B cell (primary cell): ENCODE measurements around the gene DPH2. TPM values are rescaled to one million over a fixed set of nuclear protein-coding genes. Genes with fewer than 3 reads are reported as not detected.

ENCODE experiments used
- ATAC-seq: fragments of 200-7000 bp; cut with Tn5 transposase; one replicate; pipeline ENCODE4 v1.10.0; 2021; ENCODE audit warnings: low read depth, mild to moderate bottlenecking, moderate number of reproducible peaks, moderate library complexity
- CTCF ChIA-PET: fragments of 350-600 bp; sonication (Branson Sonifier 250); formaldehyde crosslinking; loops from one replicate; lab custom pipeline; 2021; ENCODE audit warnings: antibody characterized with exemption, inconsistent platforms; lab: Charles Lee
- POLR2A ChIA-PET: fragments of 350-600 bp; sonication (Branson Sonifier 250); formaldehyde crosslinking; loops from one replicate; lab custom pipeline; 2021; ENCODE audit warnings: antibody characterized with exemption; lab: Charles Lee
- DNase-seq: peaks from one replicate; pipeline ENCODE4 v3.0.0; 2013
- H2AFZ ChIP-seq: 2 replicates; pipeline ENCODE4 v1.6.1; 2012; ENCODE audit warnings: mild to moderate bottlenecking, low read depth, low read length; ENCODE audit not compliant: insufficient read depth, poor library complexity, severe bottlenecking
- H3K27ac ChIP-seq, 2 donors: 1 replicate in 1 of 2; 2 replicates in 1 of 2; pipeline ENCODE4 v1.5.1; 2012 to 2013; ENCODE audit warnings: low read length in 2 of 2, mild to moderate bottlenecking in 2 of 2, moderate library complexity in 1 of 2
- H3K27me3 ChIP-seq, 4 experiments: fragments of 200-600 bp in 1 of 4; sonication (generic) in 1 of 4; replicated peaks in 1 of 4; 1 replicate in 2 of 4; 2 replicates in 2 of 4; pipeline versions ENCODE4 v1.6.1 to v1.7.0; 2013 to 2016; ENCODE audit warnings: low read length in 3 of 4, mild to moderate bottlenecking in 2 of 4, mixed read lengths in 1 of 4, moderate library complexity in 1 of 4; ENCODE audit not compliant: insufficient read depth in 4 of 4, control insufficient read depth in 3 of 4; ENCODE audit errors: control extremely low read depth in 1 of 4
- H3K36me3 ChIP-seq, 2 experiments: replicated peaks in 1 of 2; 1 replicate in 1 of 2; 2 replicates in 1 of 2; pipeline versions ENCODE4 v1.6.1 to v1.7.1; 2013; ENCODE audit warnings: low read length in 1 of 2; ENCODE audit not compliant: insufficient read depth in 2 of 2, control insufficient read depth in 1 of 2; ENCODE audit errors: control extremely low read depth in 1 of 2, extremely low read depth in 1 of 2
- H3K4me1 ChIP-seq, 2 donors: fragments of 200-600 bp in 1 of 2; sonication (generic) in 1 of 2; 1 replicate in 1 of 2; 2 replicates in 1 of 2; pipeline versions ENCODE4 v1.5.1 to v1.6.1; 2013 to 2017; ENCODE audit warnings: low read length in 2 of 2; ENCODE audit not compliant: control insufficient read depth in 2 of 2, insufficient read depth in 2 of 2
- H3K4me2 ChIP-seq: replicated peaks from 2 replicates; pipeline ENCODE3; 2012; ENCODE audit warnings: mild to moderate bottlenecking, low read depth, low read length; ENCODE audit not compliant: poor library complexity, severe bottlenecking
- H3K4me3 ChIP-seq, 5 experiments: fragments of 200-600 bp in 1 of 5; sonication (generic) in 1 of 5; 1 replicate in 3 of 5; 2 replicates in 2 of 5; pipeline versions ENCODE4 v1.5.1 to v1.7.0; 2011 to 2016; ENCODE audit warnings: low read length in 4 of 5, mild to moderate bottlenecking in 4 of 5, low read depth in 2 of 5, control low read depth in 1 of 5, moderate library complexity in 1 of 5; ENCODE audit not compliant: insufficient read depth in 1 of 5; ENCODE audit errors: control extremely low read depth in 1 of 5, extremely low read depth in 1 of 5
- H3K79me2 ChIP-seq: fragments of 200-600 bp; sonication (generic); one replicate; pipeline ENCODE4 v1.6.0; 2016; ENCODE audit warnings: low read length; ENCODE audit not compliant: control insufficient read depth, insufficient read depth
- H3K9ac ChIP-seq: fragments of 200-600 bp; sonication (generic); 2 replicates; pipeline ENCODE4 v1.6.1; 2017; ENCODE audit warnings: mild to moderate bottlenecking, low read length, moderate library complexity
- H3K9me3 ChIP-seq, 3 donors: one replicate each; pipeline versions ENCODE4 v1.6.1 to v1.7.1; 2013; ENCODE audit warnings: low read length in 2 of 3; ENCODE audit not compliant: control insufficient read depth in 2 of 3, insufficient read depth in 1 of 3; ENCODE audit errors: control extremely low read depth in 1 of 3
- H4K20me1 ChIP-seq: 2 replicates; pipeline ENCODE4 v1.6.0; 2012; ENCODE audit warnings: mild to moderate bottlenecking, low read length; ENCODE audit not compliant: insufficient read depth, control insufficient read depth, poor library complexity, severe bottlenecking
- H3K27ac Mint-ChIP-seq: one replicate; pipeline ENCODE4 v1.8.0; 2021; ENCODE audit warnings: mixed read lengths
- H3K27me3 Mint-ChIP-seq: one replicate; pipeline ENCODE4 v1.8.0; 2021; ENCODE audit warnings: mixed read lengths
- H3K4me1 Mint-ChIP-seq: one replicate; pipeline ENCODE4 v1.8.0; 2021; ENCODE audit warnings: mixed read lengths
- H3K4me3 Mint-ChIP-seq: one replicate; pipeline ENCODE4 v1.8.0; 2021; ENCODE audit warnings: mixed read lengths
- H3K9me3 Mint-ChIP-seq: one replicate; pipeline ENCODE4 v1.8.0; 2022; ENCODE audit warnings: mixed read lengths; ENCODE audit not compliant: insufficient read depth
- CTCF ChIP-seq: fragments of 200-600 bp; IDR thresholded peaks from one replicate; pipeline ENCODE4 v1.8.0; 2022; ENCODE audit warnings: antibody characterized with exemption, mild to moderate bottlenecking
- EZH2 ChIP-seq: IDR thresholded peaks from 2 replicates; pipeline ENCODE4 v1.6.1; 2012; ENCODE audit warnings: borderline replicate concordance, low read depth, mild to moderate bottlenecking, moderate library complexity, low read length; ENCODE audit not compliant: insufficient read depth, poor library complexity, severe bottlenecking
- WGBS: methylation state at CpG from one replicate; pipeline ENCODE4 v1.1.5; 2013; ENCODE audit warnings: missing lambda C conversion rate; ENCODE audit not compliant: insufficient coverage; 5-methylcytosine and 5-hydroxymethylcytosine counted together
- intact Hi-C: fragments of 100-400 bp; cut with micrococcal nuclease; formaldehyde crosslinking; loops from one replicate; pipeline ENCODE4 v1.10.0; 2022
- polyA minus RNA-seq: library from RNA; depleted of rRNA, polyadenylated mRNA; stranded (reverse); fragments of >200 nt; gene quantifications from 2 replicates; pipeline ENCODE4 v1.2.3, GENCODE V29; 2012
- polyA plus RNA-seq: library from polyadenylated mRNA; depleted of rRNA; stranded (reverse); fragments of >200 nt; gene quantifications from 2 replicates; pipeline ENCODE4 v1.2.3, GENCODE V29; 2012
- total RNA-seq, 2 donors: library from RNA; stranded (reverse); fragments of 120-200 nt in 1 of 2; gene quantifications; 1 replicate in 1 of 2; 2 replicates in 1 of 2; pipeline versions ENCODE4 v1.2.3 to v1.2.4, GENCODE V29; 2013 to 2022

DPH2 gene, protein sequence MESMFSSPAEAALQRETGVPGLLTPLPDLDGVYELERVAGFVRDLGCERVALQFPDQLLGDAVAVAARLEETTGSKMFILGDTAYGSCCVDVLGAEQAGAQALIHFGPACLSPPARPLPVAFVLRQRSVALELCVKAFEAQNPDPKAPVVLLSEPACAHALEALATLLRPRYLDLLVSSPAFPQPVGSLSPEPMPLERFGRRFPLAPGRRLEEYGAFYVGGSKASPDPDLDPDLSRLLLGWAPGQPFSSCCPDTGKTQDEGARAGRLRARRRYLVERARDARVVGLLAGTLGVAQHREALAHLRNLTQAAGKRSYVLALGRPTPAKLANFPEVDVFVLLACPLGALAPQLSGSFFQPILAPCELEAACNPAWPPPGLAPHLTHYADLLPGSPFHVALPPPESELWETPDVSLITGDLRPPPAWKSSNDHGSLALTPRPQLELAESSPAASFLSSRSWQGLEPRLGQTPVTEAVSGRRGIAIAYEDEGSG
- total RNA-seq (30.5 and 34.1 TPM in 2 replicates), polyA plus RNA-seq (56.7 and 71.9 TPM in 2 replicates), polyA minus RNA-seq (34.5 and 43.2 TPM in 2 replicates)
- 28.5 TPM for total RNA-seq (2013)

- TF ChIP-seq EZH2 (no peak), CTCF (no peak)
- H3K4me2 ChIP-seq = peak within 1 kb of the TSS; percentile 96
- H3K4me3 Mint-ChIP-seq = peak within 1 kb of the TSS; percentile 95
- H3K27me3 Mint-ChIP-seq = no peaks in the 10 kb centered on the region
- H3K27ac ChIP-seq = peak within 1 kb of the TSS in 1 of 2 donors; percentile 60
- H3K9me3 Mint-ChIP-seq = no peaks in the 10 kb centered on the region
- WGBS = 2% methylated on average over 42 of the region's 47 CpGs
- ChIA-PET CTCF (interaction anchor here (0.7 to 1.7 kb wide), 4 partner anchors 23 to 36 kb away, joined by 3 to 4 read pairs (median 4); partner anchors contain the start of genes ARTN and IPO13), POLR2A (interaction anchor here (0.6 to 0.7 kb wide), 2 partner anchors 10 to 23 kb away, joined by 3 to 4 read pairs; partner anchors contain the start of gene IPO13)
- no peaks in the 10 kb centered on the region for H3K27me3 ChIP-seq
- ATAC-seq (peak; percentile 85), DNase-seq (peak; percentile 95)
- H3K4me1 Mint-ChIP-seq = peaks cover 37% of the 10 kb centered on the region
- H3K79me2 ChIP-seq = peaks cover 23% of the 10 kb centered on the region
- H3K4me3 ChIP-seq = peak within 1 kb of the TSS; percentile 62 to 96 (median 92)
- H3K4me1 ChIP-seq = peaks cover 17 to 30% of the 10 kb centered on the region in 2 donors
- peak within 1 kb of the TSS; percentile 81 for H3K9ac ChIP-seq
- H3K9me3 ChIP-seq = no peaks in the 10 kb centered on the region
- H3K27ac Mint-ChIP-seq = peak within 1 kb of the TSS; percentile 79
- H2AFZ ChIP-seq = peak within 1 kb of the TSS; percentile 81
- peaks cover 0 to 10% of the 10 kb centered on the region in 2 experiments for H3K36me3 ChIP-seq
- intact Hi-C loops = loop anchor here (1.0 to 10.0 kb wide), 4 partner anchors 24 to 1515 kb away; partner anchors contain the start of genes IPO13, KDM4A, PPCS and ST3GAL3
- peaks cover 10% of the 10 kb centered on the region for H4K20me1 ChIP-seq
Observed at GRCh38 chr1:43969746-43970466, at the start of gene DPH2. DPH2 (plus strand) TSS chr1:43970010; CDS start chr1:43970176, 166 bp downstream.
